RWPE2 (cell line): Measurements from ENCODE around the gene RAB39B.
A peak's percentile ranks its signal among the peaks of the same experiment; 100 is the strongest.
"Not testable (repeated sequence)": the region's sequence is repeated elsewhere in the genome, so short reads cannot be mapped to it uniquely, and the experiment has no call there.

Experiments used
- ATAC-seq: fragments of 200-7000 bp; cut with Tn5 transposase; 3 replicates; pipeline ENCODE4 v1.9.1; 2021; ENCODE audit warnings: low read depth
- DNase-seq: peaks from one replicate; pipeline ENCODE4 v3.0.0-alpha.2; 2020; ENCODE audit warnings: low spot score
- H3K27ac ChIP-seq: fragments of 450-650 bp; 2 replicates; pipeline ENCODE4 v1.5.1; 2017; ENCODE audit warnings: mild to moderate bottlenecking; ENCODE audit not compliant: poor library complexity, severe bottlenecking
- H3K27me3 ChIP-seq: fragments of 250-450 bp; sonication (Bioruptor Pico); 2 replicates; pipeline ENCODE4 v1.5.1; 2021; ENCODE audit warnings: mild to moderate bottlenecking, moderate library complexity; ENCODE audit not compliant: insufficient read depth, poor library complexity, severe bottlenecking
- H3K36me3 ChIP-seq: fragments of 250-450 bp; sonication (Bioruptor Pico); 2 replicates; pipeline ENCODE4 v1.5.1; 2020; ENCODE audit warnings: low read depth, mild to moderate bottlenecking, moderate library complexity
- H3K4me1 ChIP-seq: fragments of 250-450 bp; sonication (Bioruptor Pico); 2 replicates; pipeline ENCODE4 v1.5.1; 2021; ENCODE audit warnings: mild to moderate bottlenecking, moderate library complexity; ENCODE audit not compliant: insufficient read depth, poor library complexity, severe bottlenecking
- H3K4me3 ChIP-seq: fragments of 250-450 bp; sonication (Bioruptor Pico); 2 replicates; pipeline ENCODE4 v1.5.1; 2021; ENCODE audit warnings: mild to moderate bottlenecking, moderate library complexity; ENCODE audit not compliant: severe bottlenecking
- H3K9me3 ChIP-seq: fragments of 250-450 bp; sonication (Bioruptor Pico); 2 replicates; pipeline ENCODE4 v1.5.1; 2021; ENCODE audit warnings: mild to moderate bottlenecking, moderate library complexity; ENCODE audit not compliant: severe bottlenecking
- CTCF ChIP-seq: fragments of 450-650 bp; IDR thresholded peaks from one replicate; pipeline ENCODE4 v1.5.1; 2017; ENCODE audit warnings: mild to moderate bottlenecking, moderate library complexity; ENCODE audit not compliant: poor library complexity, severe bottlenecking

The RAB39B gene

GRCh38 chrX:155225774-155226173, 38.5 kb downstream of the RAB39B start:
- no peaks in the 10 kb centered on the region for H3K9me3 ChIP-seq
- no peak for TF ChIP-seq CTCF
- H3K4me1 ChIP-seq, result no peaks in the 10 kb centered on the region
- DNase-seq, result no peak
- H3K27me3 ChIP-seq, result no peaks in the 10 kb centered on the region
- no peak overlapping the region for H3K27ac ChIP-seq
- H3K36me3 ChIP-seq, result peaks cover 35% of the 10 kb centered on the region
- no peak for ATAC-seq
- H3K4me3 ChIP-seq, result no peak overlapping the region

- not testable (repeated sequence) for H3K9me3 ChIP-seq, DNase-seq, H3K27ac ChIP-seq, H3K27me3 ChIP-seq, ATAC-seq, H3K4me1 ChIP-seq, H3K4me3 ChIP-seq
- H3K36me3 ChIP-seq, result peaks cover 39% of the 10 kb centered on the region
Measured at GRCh38 chrX:155223746-155224145, 40.5 kb downstream of the RAB39B start.

- Histone ChIP-seq H3K4me1 (no peaks in the 10 kb centered on the region), H3K9me3 (no peaks in the 10 kb centered on the region), H3K27ac (no peak overlapping the region), H3K4me3 (no peak overlapping the region), H3K36me3 (peaks cover 23% of the 10 kb centered on the region), H3K27me3 (no peaks in the 10 kb centered on the region)
- ATAC-seq (no peak), DNase-seq (no peak)
- no peak for TF ChIP-seq CTCF
Measured at GRCh38 chrX:155221351-155221750, 42.9 kb downstream of the RAB39B start.

GRCh38 chrX:155218777-155219176, 45.5 kb downstream of the RAB39B start:
- H3K4me1 ChIP-seq, result no peaks in the 10 kb centered on the region
- H3K27ac ChIP-seq, result no peak overlapping the region
- no peak for ATAC-seq
- no peak overlapping the region for H3K4me3 ChIP-seq
- TF ChIP-seq CTCF, result no peak
- no peaks in the 10 kb centered on the region for H3K9me3 ChIP-seq
- no peaks in the 10 kb centered on the region for H3K27me3 ChIP-seq
- peaks cover 12% of the 10 kb centered on the region for H3K36me3 ChIP-seq
- no peak for DNase-seq

- Histone ChIP-seq H3K9me3 (no peaks in the 10 kb centered on the region), H3K4me3 (peak overlapping the region; percentile 79), H3K4me1 (no peaks in the 10 kb centered on the region), H3K36me3 (peaks cover 12% of the 10 kb centered on the region), H3K27me3 (no peaks in the 10 kb centered on the region), H3K27ac (peak overlapping the region; percentile 55)
- ATAC-seq (no peak), DNase-seq (no peak)
- TF ChIP-seq CTCF, result no peak
Measured at GRCh38 chrX:155216940-155217440, 47.3 kb downstream of the RAB39B start.
